Mesenteric fat pad (tissue), 1 donor: ENCODE data around the gene CENPX. TPM values are rescaled to one million over a fixed set of nuclear protein-coding genes. Genes with fewer than 3 reads are reported as not detected.

ENCODE experiments used
- DNase-seq: peaks from one replicate; pipeline ENCODE4 v3.0.0-alpha.2; 2020; ENCODE audit warnings: low spot score
- total RNA-seq: library from RNA; stranded (reverse); fragmentation: NEBNext Ultra II Directional; extraction: Animal tissue kit (Norgen Biotek cat#: 25700); gene quantifications from one replicate; pipeline ENCODE4 v1.2.1, GENCODE V29; 2021
- donor health status: DM: yes; HTN: yes; CAD: no.

Gene CENPX
- total RNA-seq, 1 donor from 2014 or later = 47.0 TPM

GRCh38 chr17:82025401-82026107, 2.9 kb upstream of the CENPX start:
- no peak for DNase-seq

- DNase-seq = no peak
These were observed 2.2 kb upstream of the CENPX start for GRCh38 chr17:82024859-82025258.

- no peak for DNase-seq
These were observed 966 bp upstream of the CENPX start for GRCh38 chr17:82023447-82024241.

- peak; percentile 100 for DNase-seq
These were observed 336 bp upstream of the CENPX start, which contains the start of gene LRRC45 for GRCh38 chr17:82022981-82023446. Gene LRRC45, plus strand, starts transcription at chr17:82023305. Its CDS starts 339 bp downstream, at chr17:82023644.

GRCh38 chr17:82021900-82022309, 773 bp downstream of the CENPX start:
- DNase-seq = no peak

- DNase-seq = no peak
These were observed 1.4 kb downstream of the CENPX start for GRCh38 chr17:82021107-82021899.

- DNase-seq = no peak
These were observed 2.0 kb downstream of the CENPX start for GRCh38 chr17:82020572-82021106.

GRCh38 chr17:82019690-82020571, 2.7 kb downstream of the CENPX start:
- no peak for DNase-seq

- no peak for DNase-seq
These were observed 3.5 kb downstream of the CENPX start for GRCh38 chr17:82018989-82019689.

- DNase-seq = no peak
These were observed 4.3 kb downstream of the CENPX start for GRCh38 chr17:82018152-82018988.

GRCh38 chr17:82017612-82018151, 5.0 kb downstream of the CENPX start:
- no peak for DNase-seq

- no peak for DNase-seq
These were observed 5.7 kb downstream of the CENPX start for GRCh38 chr17:82016875-82017459.

- no peak for DNase-seq
These were observed 6.4 kb downstream of the CENPX start for GRCh38 chr17:82016061-82016874.

- no peak for DNase-seq
These were observed 7.2 kb downstream of the CENPX start for GRCh38 chr17:82015311-82015971.

- no peak for DNase-seq
These were observed 7.7 kb downstream of the CENPX start for GRCh38 chr17:82014971-82015310.

GRCh38 chr17:82014432-82014831, 8.2 kb downstream of the CENPX start:
- DNase-seq = no peak
